T-cell (primary cell): Measurements from ENCODE around the gene RHBDD2. TPM values are rescaled to one million over a fixed set of nuclear protein-coding genes. Genes with fewer than 3 reads are reported as not detected.
"Not testable (repeated sequence)": the region's sequence is repeated elsewhere in the genome, so short reads cannot be mapped to it uniquely, and the experiment has no call there.

Experiments
- ATAC-seq, 4 experiments: fragments of 200-7000 bp in 3 of 4; fragments of 150-1000 bp in 1 of 4; cut with Tn5 transposase; replicated peaks in 1 of 4; 1 replicate in 3 of 4; 2 replicates in 1 of 4; pipeline ENCODE4 v1.10.0; 2021; ENCODE audit warnings: moderate library complexity in 3 of 4, mild to moderate bottlenecking in 2 of 4, moderate number of reproducible peaks in 1 of 4
- CTCF ChIA-PET, 2 donors: fragments of 300-600 bp; sonication (Branson Sonifier 250); formaldehyde crosslinking; loops; one replicate each; lab custom pipeline; 2022; ENCODE audit warnings: antibody characterized with exemption in 2 of 2; lab: Charles Lee
- POLR2A ChIA-PET, 2 donors: fragments of 300-600 bp; sonication (Branson Sonifier 250); formaldehyde crosslinking; loops; one replicate each; lab custom pipeline; 2022; ENCODE audit warnings: antibody characterized with exemption in 2 of 2; lab: Charles Lee
- DNase-seq, 35 experiments: peaks; one replicate each; pipeline versions ENCODE4 v3.0.0 to v3.0.0-alpha.2; 2013 to 2023
- H3K27ac ChIP-seq: one replicate; pipeline ENCODE4 v1.5.1; 2013; ENCODE audit warnings: low read length
- H3K27me3 ChIP-seq, 2 experiments: replicated peaks in 1 of 2; 1 replicate in 1 of 2; 2 replicates in 1 of 2; pipeline versions ENCODE4 v1.6.1 to v1.7.0; 2013; ENCODE audit warnings: low read length in 1 of 2, mixed read lengths in 1 of 2; ENCODE audit not compliant: control insufficient read depth in 2 of 2, insufficient read depth in 2 of 2; ENCODE audit errors: extremely low read depth in 1 of 2
- H3K36me3 ChIP-seq, 2 donors: 1 replicate in 1 of 2; 2 replicates in 1 of 2; pipeline versions ENCODE4 v1.6.1 to v1.7.0; 2013; ENCODE audit warnings: low read length in 1 of 2; ENCODE audit not compliant: control insufficient read depth in 2 of 2, insufficient read depth in 1 of 2; ENCODE audit errors: extremely low read depth in 1 of 2
- H3K4me1 ChIP-seq, 2 experiments: 1 replicate in 1 of 2; 2 replicates in 1 of 2; pipeline versions ENCODE4 v1.6.1 to v1.7.0; 2013; ENCODE audit warnings: low read length in 2 of 2, mixed read lengths in 1 of 2; ENCODE audit not compliant: insufficient read depth in 2 of 2, control insufficient read depth in 1 of 2; ENCODE audit errors: extremely low read depth in 1 of 2
- H3K4me3 ChIP-seq, 2 donors: 1 replicate in 1 of 2; 2 replicates in 1 of 2; pipeline versions ENCODE4 v1.5.1 to v1.7.0; 2013; ENCODE audit warnings: mild to moderate bottlenecking in 2 of 2, low read length in 1 of 2, moderate library complexity in 1 of 2; ENCODE audit not compliant: control insufficient read depth in 1 of 2; ENCODE audit errors: extremely low read depth in 1 of 2
- H3K9me3 ChIP-seq: 2 replicates; pipeline ENCODE4 v1.7.0; 2013
- H3K27ac Mint-ChIP-seq, 2 donors: one replicate each; pipeline ENCODE4 v1.8.0; 2020 to 2021; ENCODE audit warnings: mild to moderate bottlenecking in 2 of 2, mixed read lengths in 2 of 2
- H3K27me3 Mint-ChIP-seq, 2 donors: one replicate each; pipeline ENCODE4 v1.8.0; 2021 to 2022; ENCODE audit warnings: mixed read lengths in 2 of 2
- H3K36me3 Mint-ChIP-seq: one replicate; pipeline ENCODE4 v1.8.0; 2021; ENCODE audit warnings: mixed read lengths
- H3K4me1 Mint-ChIP-seq, 3 donors: one replicate each; pipeline ENCODE4 v1.8.0; 2020 to 2022; ENCODE audit warnings: mixed read lengths in 3 of 3, mild to moderate bottlenecking in 1 of 3
- H3K4me3 Mint-ChIP-seq, 3 donors: one replicate each; pipeline ENCODE4 v1.8.0; 2020 to 2022; ENCODE audit warnings: mild to moderate bottlenecking in 3 of 3, mixed read lengths in 3 of 3, moderate library complexity in 3 of 3
- H3K9me3 Mint-ChIP-seq, 3 donors: one replicate each; pipeline ENCODE4 v1.8.0; 2020 to 2022; ENCODE audit warnings: mixed read lengths in 3 of 3
- WGBS: methylation state at CpG from one replicate; pipeline ENCODE4 v1.1.5; 2013; ENCODE audit warnings: missing lambda C conversion rate; ENCODE audit not compliant: insufficient coverage; 5-methylcytosine and 5-hydroxymethylcytosine counted together
- total RNA-seq, 35 experiments: library from RNA in 6 of 35; stranded (reverse) in 6 of 35; fragments of 120-200 nt in 1 of 35; gene quantifications; one replicate each; pipeline versions ENCODE4 v1.2.1 to v1.2.4 and lab custom pipeline; 2013 to 2026

The RHBDD2 gene
- total RNA-seq, 5 donors from 2014 or later (not counting 1 experiment from before 2014, with no cell fraction given): 46.7 to 110 (median 59.4) TPM

DNA sequence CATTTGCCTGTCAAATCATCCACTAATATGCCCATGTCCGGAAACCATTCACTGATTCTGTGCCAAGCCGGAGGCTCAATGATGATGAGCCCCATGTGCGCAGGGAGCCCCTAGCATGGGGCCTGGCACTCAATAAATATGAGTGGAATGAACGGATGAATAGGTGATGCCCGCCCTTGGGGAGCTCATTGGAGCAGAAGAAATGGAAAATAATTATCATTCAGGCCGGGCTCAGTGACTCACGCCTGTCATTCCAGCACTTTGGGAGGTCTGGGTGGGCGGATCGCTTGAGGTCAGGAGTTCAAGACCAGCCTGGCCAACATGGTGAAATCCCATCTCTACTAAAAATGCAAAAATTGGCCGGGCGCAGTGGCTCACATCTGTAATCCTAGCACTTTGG is 11.0 kb downstream of the RHBDD2 start:
- Histone ChIP-seq H3K27ac (no peak overlapping the region), H3K36me3 (peaks cover 9 to 37% of the 10 kb centered on the region in 2 donors), H3K4me1 (peaks cover 0 to 2% of the 10 kb centered on the region in 2 experiments), H3K4me3 (no peak overlapping the region), H3K9me3 (no peaks in the 10 kb centered on the region), H3K27me3 (no peaks in the 10 kb centered on the region)
- ATAC-seq: no peak
- no peak overlapping the region for H3K27ac Mint-ChIP-seq
- no peak overlapping the region for H3K4me3 Mint-ChIP-seq
- ChIA-PET CTCF (no interaction called here), POLR2A (no interaction called here)
- H3K27me3 Mint-ChIP-seq: no peaks in the 10 kb centered on the region
- H3K9me3 Mint-ChIP-seq: no peaks in the 10 kb centered on the region
- H3K36me3 Mint-ChIP-seq: peaks cover 16% of the 10 kb centered on the region
- peaks cover 0 to 2% (median 0%) of the 10 kb centered on the region in 3 donors for H3K4me1 Mint-ChIP-seq
- WGBS: 69% methylated on average over 8 of the region's 11 CpGs
- DNase-seq: no peak

DNA sequence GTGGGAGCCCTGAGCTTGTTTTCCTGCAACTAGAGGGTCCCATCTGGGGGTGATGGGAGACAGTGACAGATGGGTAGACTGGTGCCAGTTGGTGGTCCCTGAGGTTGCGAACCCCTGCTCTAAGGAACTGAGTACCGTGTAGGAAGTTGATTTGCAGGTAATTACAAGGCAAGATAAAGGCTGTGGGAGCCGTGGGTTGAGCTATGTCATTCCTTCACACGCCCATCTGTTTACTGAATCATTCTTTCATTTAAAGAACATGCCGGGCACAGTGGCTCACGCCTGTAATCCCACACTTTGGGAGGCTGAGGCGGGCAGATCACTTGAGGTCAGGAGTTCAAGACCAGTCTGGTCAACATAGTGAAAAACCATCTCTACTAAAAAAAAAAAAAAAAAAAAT is 12.4 kb downstream of the RHBDD2 start:
- H3K4me1 ChIP-seq, DNase-seq, ATAC-seq, H3K9me3 Mint-ChIP-seq, H3K4me3 Mint-ChIP-seq, H3K27me3 ChIP-seq, H3K27ac Mint-ChIP-seq, H3K27ac ChIP-seq, H3K4me3 ChIP-seq, CTCF ChIA-PET, H3K9me3 ChIP-seq, H3K4me1 Mint-ChIP-seq, H3K27me3 Mint-ChIP-seq: not testable (repeated sequence)
- POLR2A ChIA-PET: interaction anchor here in 1 of 2 donors (0.6 kb wide), 1 partner anchor 457 kb away, joined by 3 read pairs; no protein-coding TSS in a partner anchor
- peaks cover 16% of the 10 kb centered on the region for H3K36me3 Mint-ChIP-seq
- peaks cover 6 to 23% of the 10 kb centered on the region in 2 donors for H3K36me3 ChIP-seq
- WGBS: no CpG with 5 or more reads among the region's 7 CpGs

DNA sequence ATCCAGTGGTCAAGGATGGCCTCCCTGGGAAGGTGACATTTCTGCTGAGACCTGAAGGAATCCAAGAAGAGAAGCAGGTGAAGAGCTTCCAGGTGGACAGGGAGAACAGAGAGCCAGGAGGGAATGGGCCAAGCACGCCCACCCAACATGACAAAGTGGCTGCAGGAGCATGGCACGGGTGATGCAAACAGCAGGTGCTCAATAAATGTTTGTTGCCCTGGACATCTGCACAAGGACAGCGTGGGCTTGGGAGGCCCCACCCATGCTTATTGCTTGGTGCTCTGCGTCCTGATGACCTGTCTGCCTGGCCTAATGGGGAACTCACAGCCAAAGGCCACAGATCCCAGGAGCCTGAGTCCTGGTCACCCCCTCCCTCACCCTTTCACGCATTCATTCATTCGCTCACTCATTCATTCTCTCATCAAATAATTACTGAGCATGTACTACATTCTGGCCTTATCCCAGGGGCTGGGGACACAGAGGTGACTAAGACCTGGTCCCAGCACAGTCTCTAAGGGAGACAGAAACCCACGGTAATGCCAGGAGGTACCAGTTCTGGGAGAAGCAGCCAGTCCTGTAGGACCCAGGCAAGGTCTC is 13.1 kb downstream of the RHBDD2 start:
- peaks cover 16% of the 10 kb centered on the region for H3K36me3 Mint-ChIP-seq

GRCh38 chr7:75892634-75893272 is 13.9 kb downstream of the RHBDD2 start:
- H3K4me3 Mint-ChIP-seq: no peak overlapping the region
- ATAC-seq: no peak
- no peaks in the 10 kb centered on the region for H3K27me3 Mint-ChIP-seq
- H3K36me3 Mint-ChIP-seq: peaks cover 13% of the 10 kb centered on the region
- no peak overlapping the region for H3K4me3 ChIP-seq
- peaks cover 6 to 12% of the 10 kb centered on the region in 2 donors for H3K36me3 ChIP-seq
- POLR2A ChIA-PET: no interaction called here
- H3K27ac Mint-ChIP-seq: no peak overlapping the region
- CTCF ChIA-PET: no interaction called here
- no peak for DNase-seq
- WGBS: 74% methylated on average over 13 of the region's 15 CpGs
- H3K9me3 Mint-ChIP-seq: no peaks in the 10 kb centered on the region
- H3K27me3 ChIP-seq: no peaks in the 10 kb centered on the region
- no peaks in the 10 kb centered on the region for H3K9me3 ChIP-seq
- H3K4me1 Mint-ChIP-seq: peaks cover 0 to 2% (median 0%) of the 10 kb centered on the region in 3 donors
- no peak overlapping the region for H3K27ac ChIP-seq
- peaks cover 0 to 2% of the 10 kb centered on the region in 2 experiments for H3K4me1 ChIP-seq

More for the DNA sequence above, 13.1 kb downstream of the RHBDD2 start:
- Mint-ChIP-seq H3K9me3 (no peaks in the 10 kb centered on the region), H3K27ac (no peak overlapping the region), H3K27me3 (no peaks in the 10 kb centered on the region), H3K4me3 (no peak overlapping the region), H3K4me1 (peaks cover 0 to 2% (median 0%) of the 10 kb centered on the region in 3 donors)
- Histone ChIP-seq H3K27ac (no peak overlapping the region), H3K9me3 (no peaks in the 10 kb centered on the region), H3K4me3 (no peak overlapping the region), H3K4me1 (peaks cover 0 to 2% of the 10 kb centered on the region in 2 experiments), H3K27me3 (no peaks in the 10 kb centered on the region), H3K36me3 (peaks cover 6 to 18% of the 10 kb centered on the region in 2 donors)
- ChIA-PET POLR2A (interaction anchor here in 1 of 2 donors (0.7 kb wide), 1 partner anchor 184 kb away, joined by 3 read pairs; no protein-coding TSS in a partner anchor), CTCF (no interaction called here)
- no peak for DNase-seq
- 91% methylated on average over 7 of the region's 7 CpGs for WGBS
- ATAC-seq: peak in 1 of 4 experiments; percentile 17

DNA sequence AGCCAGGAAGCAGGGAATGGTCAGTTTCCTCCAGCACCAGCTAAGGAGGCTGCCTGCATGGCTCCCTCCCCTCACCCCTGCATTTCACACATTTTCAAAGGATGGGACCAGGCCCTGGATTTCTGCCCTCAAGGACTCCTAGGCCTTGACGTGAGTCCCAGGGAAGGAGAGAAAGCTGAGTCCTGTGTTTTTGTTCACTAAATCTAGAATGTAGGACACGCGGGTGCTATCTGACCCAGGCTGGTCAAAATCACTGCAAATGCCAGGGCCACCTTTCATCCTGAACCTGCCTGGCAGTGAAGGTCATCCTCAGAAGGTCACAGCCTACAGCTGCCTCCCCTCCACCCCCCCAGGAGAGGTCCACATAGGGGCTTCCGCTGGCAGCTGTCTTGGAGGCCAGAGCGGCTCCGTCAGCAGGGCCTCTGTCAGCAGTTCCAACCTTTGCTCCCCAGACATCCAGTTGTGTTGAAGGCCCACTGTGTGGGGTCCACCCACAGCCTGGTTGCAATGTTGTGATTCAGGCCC is 18.0 kb downstream of the RHBDD2 start:
- H3K27me3 ChIP-seq: peaks cover 0 to 8% of the 10 kb centered on the region in 2 experiments
- no peak overlapping the region for H3K4me3 ChIP-seq
- H3K4me1 ChIP-seq: no peaks in the 10 kb centered on the region
- no peak for DNase-seq
- Mint-ChIP-seq H3K27ac (no peak overlapping the region), H3K4me1 (no peaks in the 10 kb centered on the region), H3K36me3 (no peaks in the 10 kb centered on the region), H3K4me3 (no peak overlapping the region), H3K27me3 (no peaks in the 10 kb centered on the region), H3K9me3 (no peaks in the 10 kb centered on the region)
- no peaks in the 10 kb centered on the region for H3K36me3 ChIP-seq
- WGBS: 83% methylated on average over 6 of the region's 6 CpGs
- ChIA-PET CTCF (no interaction called here), POLR2A (no interaction called here)
- H3K27ac ChIP-seq: no peak overlapping the region
- no peaks in the 10 kb centered on the region for H3K9me3 ChIP-seq
- ATAC-seq: no peak

DNA sequence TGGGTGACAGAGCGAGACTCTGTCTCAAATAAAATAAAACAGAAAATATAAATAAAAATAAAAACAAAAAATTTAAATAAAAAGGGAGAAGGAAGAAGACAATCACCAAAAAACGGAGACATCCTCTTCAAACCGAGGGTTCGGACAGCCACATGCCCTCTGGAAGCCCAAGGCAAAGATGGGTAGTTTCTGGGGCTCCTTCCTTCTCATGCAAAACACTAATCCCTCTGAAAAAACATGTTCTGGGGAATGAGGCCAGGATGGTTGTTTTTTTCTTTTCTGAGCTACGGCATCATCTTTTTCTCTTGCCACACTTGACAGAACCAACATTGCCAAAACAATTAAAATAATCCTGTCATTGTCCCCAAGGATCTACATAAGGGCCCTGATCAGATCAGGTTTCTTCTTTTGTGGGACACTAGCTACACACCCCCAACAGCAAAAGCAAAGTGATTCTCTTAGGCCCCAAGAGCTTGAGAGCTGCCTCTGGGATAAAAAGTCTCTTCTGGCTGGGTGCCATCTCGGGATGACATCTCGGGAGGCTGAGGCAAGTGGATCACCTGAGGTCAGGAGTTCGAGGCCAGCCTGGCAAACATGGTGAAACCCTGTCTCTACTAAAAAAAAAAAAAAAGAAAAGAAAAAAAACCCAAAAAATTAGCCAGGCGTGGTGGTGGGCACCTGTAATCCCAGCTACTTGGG is 21.9 kb downstream of the RHBDD2 start:
- Mint-ChIP-seq H3K4me1 (no peaks in the 10 kb centered on the region), H3K36me3 (no peaks in the 10 kb centered on the region), H3K9me3 (no peaks in the 10 kb centered on the region), H3K4me3 (no peak overlapping the region), H3K27ac (no peak overlapping the region), H3K27me3 (no peaks in the 10 kb centered on the region)
- Histone ChIP-seq H3K9me3 (no peaks in the 10 kb centered on the region), H3K27me3 (peaks cover 0 to 8% of the 10 kb centered on the region in 2 experiments), H3K4me1 (no peaks in the 10 kb centered on the region), H3K27ac (no peak overlapping the region), H3K36me3 (no peaks in the 10 kb centered on the region), H3K4me3 (no peak overlapping the region)
- ChIA-PET CTCF (interaction anchor here in 1 of 2 donors (0.6 kb wide), 1 partner anchor 49 kb away, joined by 3 read pairs; no protein-coding TSS in a partner anchor), POLR2A (no interaction called here)
- DNase-seq (no peak), ATAC-seq (no peak)
- WGBS: no CpG with 5 or more reads among the region's 9 CpGs
